GM18868 (cell line): ENCODE measurements around the gene SHISA5.
A peak's percentile ranks its signal among the peaks of the same experiment; 100 is the strongest.
"Not testable (repeated sequence)": the region's sequence is repeated elsewhere in the genome, so short reads cannot be mapped to it uniquely, and the experiment has no call there.

Experiments
- ATAC-seq: cut with Tn5 transposase; IDR thresholded peaks from one replicate; pipeline ENCODE4 v1.9.1; 2021; ENCODE audit warnings: mild to moderate bottlenecking, moderate library complexity; ENCODE audit not compliant: unreplicated experiment

The SHISA5 gene

GRCh38 chr3:48521635-48522034 is 17.7 kb upstream of the SHISA5 start:
- ATAC-seq, result no peak

GRCh38 chr3:48519277-48519643 is 15.3 kb upstream of the SHISA5 start:
- ATAC-seq, result no peak

- no peak for ATAC-seq
These were observed 14.8 kb upstream of the SHISA5 start for GRCh38 chr3:48518638-48519276.

- no peak for ATAC-seq
These were observed 14.1 kb upstream of the SHISA5 start for GRCh38 chr3:48518069-48518468.

- ATAC-seq, result no peak
These were observed 12.6 kb upstream of the SHISA5 start for GRCh38 chr3:48516571-48516970.

GRCh38 chr3:48514431-48515227 is 10.7 kb upstream of the SHISA5 start:
- no peak for ATAC-seq

- ATAC-seq, result no peak
These were observed 7.6 kb upstream of the SHISA5 start for GRCh38 chr3:48511551-48511950.

- ATAC-seq, result peak; percentile 66
These were observed 3.5 kb upstream of the SHISA5 start for GRCh38 chr3:48507256-48508061.

- no peak for ATAC-seq
These were observed 2.1 kb upstream of the SHISA5 start for GRCh38 chr3:48505968-48506504.

- ATAC-seq, result no peak
These were observed 1.2 kb upstream of the SHISA5 start for GRCh38 chr3:48505146-48505545.

- no peak for ATAC-seq
These were observed 448 bp downstream of the SHISA5 start for GRCh38 chr3:48503401-48504050.

- ATAC-seq, result no peak
These were observed 1.2 kb downstream of the SHISA5 start for GRCh38 chr3:48502728-48503168.

- ATAC-seq, result no peak
These were observed 1.9 kb downstream of the SHISA5 start for GRCh38 chr3:48502121-48502520.

GRCh38 chr3:48501196-48501595 is 2.8 kb downstream of the SHISA5 start:
- ATAC-seq, result no peak

GRCh38 chr3:48500656-48501055 is 3.3 kb downstream of the SHISA5 start:
- no peak for ATAC-seq

GRCh38 chr3:48493203-48493501 is 10.8 kb downstream of the SHISA5 start:
- no peak for ATAC-seq

GRCh38 chr3:48492461-48493202 is 11.3 kb downstream of the SHISA5 start:
- ATAC-seq, result no peak

GRCh38 chr3:48486952-48487351 is 17.0 kb downstream of the SHISA5 start:
- ATAC-seq, result no peak

- not testable (repeated sequence) for ATAC-seq
These were observed 21.2 kb downstream of the SHISA5 start for GRCh38 chr3:48482822-48483221.

- not testable (repeated sequence) for ATAC-seq
These were observed 23.1 kb downstream of the SHISA5 start for GRCh38 chr3:48480891-48481290.
